A549 (cell line): Measurements from ENCODE around the gene ZNF70. TPM values are rescaled to one million over a fixed set of nuclear protein-coding genes. Genes with fewer than 3 reads are reported as not detected.

ENCODE experiments used
- ATAC-seq, 2 experiments: fragments of 200-7000 bp in 1 of 2; fragments of >200 bp in 1 of 2; cut with Nextera tagmentation in 1 of 2; cut with Tn5 transposase in 1 of 2; 3 replicates each; pipeline versions ENCODE4 v1.8.0 to v1.9.1; 2018 to 2020; ENCODE audit warnings: mild to moderate bottlenecking in 1 of 2, moderate library complexity in 1 of 2
- CTCF ChIA-PET: fragments of 300-600 bp; sonication (Branson Sonifier 250); formaldehyde crosslinking; extraction: SDS; loops from one replicate; lab custom pipeline; 2021; ENCODE audit warnings: antibody characterized with exemption, inconsistent platforms; lab: Yijun Ruan, JAX
- POLR2A ChIA-PET: fragments of 350-600 bp; formaldehyde crosslinking; extraction: SDS; loops from one replicate; lab custom pipeline; 2021; ENCODE audit warnings: antibody characterized with exemption, inconsistent platforms; lab: Yijun Ruan, JAX
- DNase-seq, 2 experiments: peaks; one replicate each; pipeline versions ENCODE4 v3.0.0 to v3.0.0-alpha.2; 2011 to 2016; ENCODE audit warnings: low read depth in 1 of 2, low spot score in 1 of 2
- FAIRE-seq: peaks from 2 replicates; lab custom pipeline; 2011; peaks lifted over from hg19 to GRCh38; lab: Jason Lieb, UNC
- H3K27ac ChIP-seq, 2 experiments: fragments of >200 bp; sonication (Bioruptor Twin); formaldehyde crosslinking; 3 replicates each; pipeline ENCODE4 v1.5.1; 2016 to 2017
- H3K4me1 ChIP-seq: fragments of >200 bp; sonication (Bioruptor Twin); formaldehyde crosslinking; 3 replicates; pipeline ENCODE4 v1.6.1; 2016
- H3K4me2 ChIP-seq: fragments of >200 bp; sonication (Bioruptor Twin); formaldehyde crosslinking; 3 replicates; pipeline ENCODE4 v1.6.1; 2016
- H3K4me3 ChIP-seq: fragments of >200 bp; sonication (Bioruptor Twin); formaldehyde crosslinking; 3 replicates; pipeline ENCODE4 v1.5.1; 2016
- H3K9me3 ChIP-seq: fragments of >200 bp; sonication (Bioruptor Twin); formaldehyde crosslinking; 3 replicates; pipeline ENCODE4 v1.6.1; 2016
- CBX8 ChIP-seq: fragments of 200-600 bp; sonication (generic); IDR thresholded peaks from 2 replicates; pipeline ENCODE4 v1.6.1; 2016
- EHF ChIP-seq: fragments of 250-450 bp; sonication (Bioruptor Pico); IDR thresholded peaks from 2 replicates; pipeline ENCODE4 v1.5.0; 2020; ENCODE audit warnings: mild to moderate bottlenecking
- ESRRA ChIP-seq: fragments of 150-350 bp; IDR thresholded peaks from 2 replicates; pipeline ENCODE4 v1.6.1; 2014; ENCODE audit warnings: mild to moderate bottlenecking, low read length, borderline replicate concordance
- FOSB ChIP-seq: fragments of 250-450 bp; sonication (Bioruptor Pico); IDR thresholded peaks from 2 replicates; pipeline ENCODE4 v1.5.0; 2020; ENCODE audit warnings: mild to moderate bottlenecking, moderate library complexity
- HOXA7 ChIP-seq: fragments of 250-450 bp; sonication (Bioruptor Pico); IDR thresholded peaks from 2 replicates; pipeline ENCODE4 v1.5.0; 2020; ENCODE audit warnings: mild to moderate bottlenecking, moderate library complexity
- HOXB13 ChIP-seq: fragments of 250-450 bp; sonication (Bioruptor Pico); IDR thresholded peaks from 2 replicates; pipeline ENCODE4 v1.5.0; 2020; ENCODE audit warnings: low read depth, mild to moderate bottlenecking, moderate library complexity
- JUN ChIP-seq, 2 experiments: fragments of >200 bp; sonication (Bioruptor Twin); formaldehyde crosslinking; IDR thresholded peaks; 2 replicates in 1 of 2; 3 replicates in 1 of 2; pipeline ENCODE4 v1.6.1; 2016 to 2017
- KDM1A ChIP-seq: fragments of 200-600 bp; sonication (generic); IDR thresholded peaks from 2 replicates; pipeline ENCODE4 v1.6.1; 2016; ENCODE audit warnings: low read depth, mild to moderate bottlenecking
- MAZ ChIP-seq: fragments of 150-350 bp; IDR thresholded peaks from 2 replicates; pipeline ENCODE4 v1.6.1; 2014; ENCODE audit warnings: antibody characterized with exemption, low read depth, low read length, borderline replicate concordance
- PHF8 ChIP-seq: fragments of 200-600 bp; sonication (generic); IDR thresholded peaks from 2 replicates; pipeline ENCODE4 v1.6.1; 2016; ENCODE audit warnings: low read depth, mild to moderate bottlenecking, antibody characterized with exemption, moderate library complexity, borderline replicate concordance
- POLR2A ChIP-seq: IDR thresholded peaks from 2 replicates; pipeline ENCODE4 v1.6.1; 2012; ENCODE audit warnings: mild to moderate bottlenecking, low read length
- POLR2AphosphoS2 ChIP-seq: conservative IDR thresholded peaks from 2 replicates; pipeline ENCODE4 v1.6.1; 2012; ENCODE audit warnings: low read length, improper control_type of control experiment, inconsistent platforms
- RCOR1 ChIP-seq: fragments of 150-350 bp; IDR thresholded peaks from 2 replicates; pipeline ENCODE4 v1.6.1; 2014; ENCODE audit warnings: antibody characterized with exemption, low read length, low read depth
- REST ChIP-seq: fragments of 200-600 bp; sonication (generic); IDR thresholded peaks from 2 replicates; pipeline ENCODE4 v1.6.1; 2016; ENCODE audit warnings: antibody characterized with exemption, mild to moderate bottlenecking, moderate library complexity
- SREBF2 ChIP-seq: fragments of 450-650 bp; IDR thresholded peaks from 2 replicates; pipeline ENCODE4 v1.6.1; 2014; ENCODE audit warnings: mild to moderate bottlenecking, moderate library complexity
- TFCP2L1 ChIP-seq: fragments of 250-450 bp; sonication (Bioruptor Pico); IDR thresholded peaks from 2 replicates; pipeline ENCODE4 v1.5.0; 2021; ENCODE audit warnings: mild to moderate bottlenecking
- ZFP36 ChIP-seq: fragments of 450-650 bp; IDR thresholded peaks from 2 replicates; pipeline ENCODE4 v1.6.1; 2014; ENCODE audit warnings: borderline replicate concordance; ENCODE audit not compliant: partially characterized antibody
- WGBS: methylation state at CpG from one replicate; pipeline ENCODE4 v1.1.6; 2017; ENCODE audit errors: missing lambda C conversion rate; 5-methylcytosine and 5-hydroxymethylcytosine counted together
- polyA plus RNA-seq, 4 experiments: library from polyadenylated mRNA; depleted of rRNA in 3 of 4; stranded (reverse); fragments of >200 nt; fragmentation: RNase III in 1 of 4; extraction: RNeasy Plus Mini Kit Qiagen cat#74134 plus additional on column Dnase treatment in 1 of 4; gene quantifications; 2 replicates in 3 of 4; 3 replicates in 1 of 4; pipeline ENCODE4 v1.2.3, GENCODE V29; 2011 to 2017
- TF ChIP-seq, protein P1 (sequence below): fragments of 450-650 bp; IDR thresholded peaks from 2 replicates; pipeline ENCODE4 v1.6.1; 2014; ENCODE audit warnings: antibody characterized with exemption
- TF ChIP-seq, protein P2 (sequence below): fragments of >200 bp; sonication (Bioruptor Twin); formaldehyde crosslinking; IDR thresholded peaks from 3 replicates; pipeline ENCODE4 v1.5.1; 2016
- TF ChIP-seq, protein P3 (sequence below): IDR thresholded peaks from 2 replicates; pipeline ENCODE4 v1.6.1; 2012
- TF ChIP-seq, protein P4 (sequence below): fragments of 150-350 bp; IDR thresholded peaks from 2 replicates; pipeline ENCODE4 v1.6.1; 2014; ENCODE audit warnings: low read depth, mild to moderate bottlenecking, low read length

ZNF70 gene
- polyA plus RNA-seq, 2 of the 4 experiments (the other 2 are of a cell fraction): 0.88 to 1.2 TPM

DNA sequence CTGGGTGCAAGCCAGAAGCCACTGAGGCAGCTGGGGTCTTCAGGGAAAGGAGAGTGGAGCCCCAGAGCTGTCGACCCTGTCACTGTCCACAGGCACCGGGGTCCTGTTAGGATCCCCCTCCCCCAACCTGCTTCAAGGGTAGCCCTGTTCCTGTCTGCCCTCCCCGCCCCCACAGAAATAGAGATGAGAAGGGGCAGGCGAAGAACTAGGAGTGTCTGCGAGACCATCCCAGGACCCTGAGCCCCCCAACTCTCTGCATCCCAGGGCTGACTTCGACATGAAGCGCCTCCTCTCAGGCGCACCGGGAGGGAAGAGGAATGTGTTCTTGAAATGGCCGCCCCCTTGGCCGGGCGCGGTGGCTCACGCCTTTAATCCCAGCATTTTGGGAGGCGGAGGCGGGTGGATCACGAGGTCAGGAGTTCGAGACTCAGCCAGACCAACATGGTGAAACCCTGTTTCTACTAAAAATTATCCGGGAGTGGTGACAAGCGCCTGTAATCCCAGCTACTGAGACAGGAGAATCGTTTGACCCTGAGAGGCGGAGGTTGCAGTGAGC is 607 bp upstream of the ZNF70 start:
- Histone ChIP-seq H3K4me1 (peaks cover 4% of the 10 kb centered on the region; the same call in 2 of the 3 replicates), H3K4me3 (peak overlapping the region; percentile 97)
- 14% methylated on average over 17 of the region's 22 CpGs for WGBS
- 0 out of 2 replicates have a peak, but pooled peaks have one; percentile 24 for TF ChIP-seq POLR2A
- TF ChIP-seq JUN (IDR thresholded peaks at IDR 0.05): peak in 1 of 2 experiments; percentile 21; a peak in 1 of 5 replicates
- TF ChIP-seq POLR2AphosphoS2: no peak
- TF ChIP-seq HOXA7 (CRISPR knock-in tag): no peak
- TF ChIP-seq, protein P1, sequence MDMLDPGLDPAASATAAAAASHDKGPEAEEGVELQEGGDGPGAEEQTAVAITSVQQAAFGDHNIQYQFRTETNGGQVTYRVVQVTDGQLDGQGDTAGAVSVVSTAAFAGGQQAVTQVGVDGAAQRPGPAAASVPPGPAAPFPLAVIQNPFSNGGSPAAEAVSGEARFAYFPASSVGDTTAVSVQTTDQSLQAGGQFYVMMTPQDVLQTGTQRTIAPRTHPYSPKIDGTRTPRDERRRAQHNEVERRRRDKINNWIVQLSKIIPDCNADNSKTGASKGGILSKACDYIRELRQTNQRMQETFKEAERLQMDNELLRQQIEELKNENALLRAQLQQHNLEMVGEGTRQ: no peak
- TF ChIP-seq, all 56 proteins: peak for 2
- DNase-seq (peak in 1 of 2 experiments; percentile 58), FAIRE-seq (no peak), ATAC-seq (peak; percentile 47 to 61)
- H3K9me3 ChIP-seq: no peaks in the 10 kb centered on the region
- H3K27ac ChIP-seq: peak overlapping the region; percentile 96 to 99
- POLR2A ChIA-PET: interaction anchor here (0.9 kb wide), 1 partner anchor 16 kb away, joined by 3 read pairs; the partner anchor contains the start of gene CHCHD10
- CTCF ChIA-PET: interaction anchor here (0.6 to 1.1 kb wide), 3 partner anchors 16 to 774 kb away, joined by 3 read pairs; no protein-coding TSS in a partner anchor
- peak overlapping the region; percentile 94 for H3K4me2 ChIP-seq

DNA sequence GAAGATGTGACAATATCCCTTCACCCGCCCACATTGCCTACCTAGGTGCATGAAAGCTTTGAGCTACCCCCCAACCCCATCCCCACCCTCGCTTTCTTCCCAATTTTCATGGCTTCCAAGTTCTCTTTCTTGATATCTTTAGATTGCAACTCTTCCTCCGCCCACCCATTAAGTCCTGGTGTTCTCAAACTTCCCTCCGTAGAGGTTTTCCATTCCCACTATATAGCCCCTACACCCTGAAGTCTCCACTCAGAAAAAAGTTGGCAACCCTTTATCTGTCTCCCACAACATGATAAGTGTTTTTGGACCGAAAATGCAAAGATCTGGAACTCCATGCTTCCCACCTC is 572 bp downstream of the ZNF70 start:
- DNase-seq (no peak), FAIRE-seq (no peak), ATAC-seq (no peak)
- ChIA-PET POLR2A (interaction anchor here (0.7 to 0.9 kb wide), 2 partner anchors 17 kb away, joined by 3 to 4 read pairs; partner anchors contain the start of gene CHCHD10), CTCF (interaction anchor here (1.6 to 2.0 kb wide), 2 partner anchors 17 to 99 kb away, joined by 7 read pairs; partner anchors contain the start of gene CHCHD10)
- Histone ChIP-seq H3K4me1 (peaks cover 4% of the 10 kb centered on the region; the same call in 2 of the 3 replicates), H3K9me3 (no peaks in the 10 kb centered on the region), H3K4me3 (peak overlapping the region; percentile 97), H3K4me2 (peak overlapping the region; percentile 94), H3K27ac (peak overlapping the region; percentile 96 to 99)
- no peak for TF ChIP-seq TFCP2L1 (CRISPR knock-in tag)
- no peak for TF ChIP-seq PHF8
- no peak for TF ChIP-seq MAZ
- TF ChIP-seq, protein P2, sequence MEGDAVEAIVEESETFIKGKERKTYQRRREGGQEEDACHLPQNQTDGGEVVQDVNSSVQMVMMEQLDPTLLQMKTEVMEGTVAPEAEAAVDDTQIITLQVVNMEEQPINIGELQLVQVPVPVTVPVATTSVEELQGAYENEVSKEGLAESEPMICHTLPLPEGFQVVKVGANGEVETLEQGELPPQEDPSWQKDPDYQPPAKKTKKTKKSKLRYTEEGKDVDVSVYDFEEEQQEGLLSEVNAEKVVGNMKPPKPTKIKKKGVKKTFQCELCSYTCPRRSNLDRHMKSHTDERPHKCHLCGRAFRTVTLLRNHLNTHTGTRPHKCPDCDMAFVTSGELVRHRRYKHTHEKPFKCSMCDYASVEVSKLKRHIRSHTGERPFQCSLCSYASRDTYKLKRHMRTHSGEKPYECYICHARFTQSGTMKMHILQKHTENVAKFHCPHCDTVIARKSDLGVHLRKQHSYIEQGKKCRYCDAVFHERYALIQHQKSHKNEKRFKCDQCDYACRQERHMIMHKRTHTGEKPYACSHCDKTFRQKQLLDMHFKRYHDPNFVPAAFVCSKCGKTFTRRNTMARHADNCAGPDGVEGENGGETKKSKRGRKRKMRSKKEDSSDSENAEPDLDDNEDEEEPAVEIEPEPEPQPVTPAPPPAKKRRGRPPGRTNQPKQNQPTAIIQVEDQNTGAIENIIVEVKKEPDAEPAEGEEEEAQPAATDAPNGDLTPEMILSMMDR: no peak
- no peak for TF ChIP-seq SREBF2
- no peak for TF ChIP-seq POLR2AphosphoS2
- no peak for TF ChIP-seq FOSB (CRISPR knock-in tag)
- no peak for TF ChIP-seq RCOR1
- no peak for TF ChIP-seq KDM1A
- TF ChIP-seq EHF: no peak
- TF ChIP-seq CBX8: no peak
- TF ChIP-seq REST: no peak
- TF ChIP-seq HOXA7 (CRISPR knock-in tag): no peak
- TF ChIP-seq ESRRA: no peak
- no peak for TF ChIP-seq ZFP36
- no peak for TF ChIP-seq HOXB13 (CRISPR knock-in tag)
- TF ChIP-seq, protein P3, sequence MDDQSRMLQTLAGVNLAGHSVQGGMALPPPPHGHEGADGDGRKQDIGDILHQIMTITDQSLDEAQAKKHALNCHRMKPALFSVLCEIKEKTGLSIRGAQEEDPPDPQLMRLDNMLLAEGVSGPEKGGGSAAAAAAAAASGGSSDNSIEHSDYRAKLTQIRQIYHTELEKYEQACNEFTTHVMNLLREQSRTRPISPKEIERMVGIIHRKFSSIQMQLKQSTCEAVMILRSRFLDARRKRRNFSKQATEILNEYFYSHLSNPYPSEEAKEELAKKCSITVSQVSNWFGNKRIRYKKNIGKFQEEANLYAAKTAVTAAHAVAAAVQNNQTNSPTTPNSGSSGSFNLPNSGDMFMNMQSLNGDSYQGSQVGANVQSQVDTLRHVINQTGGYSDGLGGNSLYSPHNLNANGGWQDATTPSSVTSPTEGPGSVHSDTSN: no peak
- TF ChIP-seq, protein P4, sequence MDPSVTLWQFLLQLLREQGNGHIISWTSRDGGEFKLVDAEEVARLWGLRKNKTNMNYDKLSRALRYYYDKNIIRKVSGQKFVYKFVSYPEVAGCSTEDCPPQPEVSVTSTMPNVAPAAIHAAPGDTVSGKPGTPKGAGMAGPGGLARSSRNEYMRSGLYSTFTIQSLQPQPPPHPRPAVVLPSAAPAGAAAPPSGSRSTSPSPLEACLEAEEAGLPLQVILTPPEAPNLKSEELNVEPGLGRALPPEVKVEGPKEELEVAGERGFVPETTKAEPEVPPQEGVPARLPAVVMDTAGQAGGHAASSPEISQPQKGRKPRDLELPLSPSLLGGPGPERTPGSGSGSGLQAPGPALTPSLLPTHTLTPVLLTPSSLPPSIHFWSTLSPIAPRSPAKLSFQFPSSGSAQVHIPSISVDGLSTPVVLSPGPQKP: no peak
- 50% methylated on average over 5 of the region's 5 CpGs for WGBS
